ENCODE data around the gene CRYBB2.
"Not testable (repeated sequence)": the region's sequence is repeated elsewhere in the genome, so short reads cannot be mapped to it uniquely, and the experiment has no call there.

CRYBB2 gene

GRCh38 chr22:25200967-25201366 is 18.5 kb upstream of the CRYBB2 start:
- H3K27ac ChIP-seq (ENCODE audit: low read depth, low read length) = no peak overlapping the region
- H3K4me3 ChIP-seq (ENCODE audit: low read length) = no peak overlapping the region
- 88% methylated on average over 7 of the region's 7 CpGs for WGBS
- no peaks in the 10 kb centered on the region for H3K27me3 ChIP-seq (ENCODE audit: insufficient read depth, low read length)
- no peak overlapping the region for H3K9ac ChIP-seq (ENCODE audit: low read depth, low read length)
- no peaks in the 10 kb centered on the region; the same call in 1 of the 2 replicates for H3K36me3 ChIP-seq (ENCODE audit: insufficient read depth, low read length)
- no peaks in the 10 kb centered on the region for H3K9me3 ChIP-seq (ENCODE audit: insufficient read depth, low read depth, low read length)
- H3K4me1 ChIP-seq (ENCODE audit: insufficient read depth, low read length) = no peaks in the 10 kb centered on the region; the same call in 1 of the 2 replicates

- Histone ChIP-seq H3K9ac (ENCODE audit: low read depth, low read length) (no peak overlapping the region), H3K9me3 (ENCODE audit: insufficient read depth, low read depth, low read length) (no peaks in the 10 kb centered on the region), H3K4me1 (ENCODE audit: insufficient read depth, low read length) (no peaks in the 10 kb centered on the region; the same call in 1 of the 2 replicates), H3K4me3 (ENCODE audit: low read length) (no peak overlapping the region), H3K27ac (ENCODE audit: low read depth, low read length) (no peak overlapping the region), H3K36me3 (ENCODE audit: insufficient read depth, low read length) (no peaks in the 10 kb centered on the region; the same call in 1 of the 2 replicates), H3K27me3 (ENCODE audit: insufficient read depth, low read length) (no peaks in the 10 kb centered on the region)
- WGBS = 79% methylated on average over 9 of the region's 10 CpGs
These were observed 17.7 kb upstream of the CRYBB2 start for GRCh38 chr22:25201557-25202273.

- Histone ChIP-seq H3K27me3 (ENCODE audit: insufficient read depth, low read length) (no peaks in the 10 kb centered on the region), H3K36me3 (ENCODE audit: insufficient read depth, low read length) (no peaks in the 10 kb centered on the region), H3K9me3 (ENCODE audit: insufficient read depth, low read depth, low read length) (no peaks in the 10 kb centered on the region), H3K27ac (ENCODE audit: low read depth, low read length) (no peak overlapping the region), H3K4me1 (ENCODE audit: insufficient read depth, low read length) (no peaks in the 10 kb centered on the region), H3K9ac (ENCODE audit: low read depth, low read length) (no peak overlapping the region), H3K4me3 (ENCODE audit: low read length) (no peak overlapping the region)
- WGBS = 64% methylated on average over 15 of the region's 15 CpGs
These were observed 17.0 kb upstream of the CRYBB2 start for GRCh38 chr22:25202290-25202921.

GRCh38 chr22:25203082-25203481 is 16.4 kb upstream of the CRYBB2 start:
- H3K27ac ChIP-seq (ENCODE audit: low read depth, low read length) = no peak overlapping the region
- no peaks in the 10 kb centered on the region for H3K27me3 ChIP-seq (ENCODE audit: insufficient read depth, low read length)
- H3K36me3 ChIP-seq (ENCODE audit: insufficient read depth, low read length) = no peaks in the 10 kb centered on the region
- H3K9ac ChIP-seq (ENCODE audit: low read depth, low read length) = no peak overlapping the region
- no peaks in the 10 kb centered on the region for H3K9me3 ChIP-seq (ENCODE audit: insufficient read depth, low read depth, low read length)
- no peaks in the 10 kb centered on the region for H3K4me1 ChIP-seq (ENCODE audit: insufficient read depth, low read length)
- 95% methylated on average over 3 of the region's 4 CpGs for WGBS
- H3K4me3 ChIP-seq (ENCODE audit: low read length) = no peak overlapping the region

- WGBS = 89% methylated on average over 7 of the region's 7 CpGs
These were observed 14.9 kb upstream of the CRYBB2 start for GRCh38 chr22:25204547-25204946.

GRCh38 chr22:25205847-25206246 is 13.6 kb upstream of the CRYBB2 start:
- no peaks in the 10 kb centered on the region for H3K27me3 ChIP-seq (ENCODE audit: insufficient read depth, low read length)
- no peaks in the 10 kb centered on the region for H3K36me3 ChIP-seq (ENCODE audit: insufficient read depth, low read length)
- H3K9ac ChIP-seq (ENCODE audit: low read depth, low read length) = no peak overlapping the region
- WGBS = no CpG with 5 or more reads among the region's 1 CpG
- H3K4me1 ChIP-seq (ENCODE audit: insufficient read depth, low read length) = no peaks in the 10 kb centered on the region
- H3K4me3 ChIP-seq (ENCODE audit: low read length) = no peak overlapping the region
- H3K9me3 ChIP-seq (ENCODE audit: insufficient read depth, low read depth, low read length) = no peaks in the 10 kb centered on the region
- H3K27ac ChIP-seq (ENCODE audit: low read depth, low read length) = no peak overlapping the region

More at GRCh38 chr22:25204547-25204946, 14.9 kb upstream of the CRYBB2 start:
- not testable (repeated sequence) for H3K9ac ChIP-seq (ENCODE audit: low read depth, low read length); H3K27me3 ChIP-seq (ENCODE audit: insufficient read depth, low read length); H3K4me3 ChIP-seq (ENCODE audit: low read length); H3K4me1 ChIP-seq (ENCODE audit: insufficient read depth, low read length); H3K9me3 ChIP-seq (ENCODE audit: insufficient read depth, low read depth, low read length); H3K27ac ChIP-seq (ENCODE audit: low read depth, low read length); H3K36me3 ChIP-seq (ENCODE audit: insufficient read depth, low read length)

GRCh38 chr22:25206998-25207397 is 12.4 kb upstream of the CRYBB2 start:
- Histone ChIP-seq H3K36me3 (ENCODE audit: insufficient read depth, low read length) (no peaks in the 10 kb centered on the region), H3K27ac (ENCODE audit: low read depth, low read length) (no peak overlapping the region), H3K9me3 (ENCODE audit: insufficient read depth, low read depth, low read length) (no peaks in the 10 kb centered on the region), H3K27me3 (ENCODE audit: insufficient read depth, low read length) (no peaks in the 10 kb centered on the region), H3K4me3 (ENCODE audit: low read length) (no peak overlapping the region), H3K4me1 (ENCODE audit: insufficient read depth, low read length) (no peaks in the 10 kb centered on the region), H3K9ac (ENCODE audit: low read depth, low read length) (no peak overlapping the region)
- WGBS = 94% methylated on average over 21 of the region's 21 CpGs

GRCh38 chr22:25207553-25208157 is 11.8 kb upstream of the CRYBB2 start:
- Histone ChIP-seq H3K4me3 (ENCODE audit: low read length) (no peak overlapping the region), H3K9ac (ENCODE audit: low read depth, low read length) (no peak overlapping the region), H3K36me3 (ENCODE audit: insufficient read depth, low read length) (no peaks in the 10 kb centered on the region), H3K27me3 (ENCODE audit: insufficient read depth, low read length) (no peaks in the 10 kb centered on the region), H3K27ac (ENCODE audit: low read depth, low read length) (no peak overlapping the region), H3K4me1 (ENCODE audit: insufficient read depth, low read length) (no peaks in the 10 kb centered on the region), H3K9me3 (ENCODE audit: insufficient read depth, low read depth, low read length) (no peaks in the 10 kb centered on the region)
- WGBS = 80% methylated on average over 1 of the region's 2 CpGs

GRCh38 chr22:25208328-25208727 is 11.1 kb upstream of the CRYBB2 start:
- H3K9me3 ChIP-seq (ENCODE audit: insufficient read depth, low read depth, low read length) = peaks cover 3% of the 10 kb centered on the region; the same call in 1 of the 2 replicates
- no peaks in the 10 kb centered on the region for H3K36me3 ChIP-seq (ENCODE audit: insufficient read depth, low read length)
- 90% methylated on average over 2 of the region's 2 CpGs for WGBS
- no peaks in the 10 kb centered on the region for H3K27me3 ChIP-seq (ENCODE audit: insufficient read depth, low read length)
- no peak overlapping the region for H3K4me3 ChIP-seq (ENCODE audit: low read length)
- H3K9ac ChIP-seq (ENCODE audit: low read depth, low read length) = no peak overlapping the region
- H3K4me1 ChIP-seq (ENCODE audit: insufficient read depth, low read length) = no peaks in the 10 kb centered on the region
- H3K27ac ChIP-seq (ENCODE audit: low read depth, low read length) = no peak overlapping the region

- H3K4me1 ChIP-seq (ENCODE audit: insufficient read depth, low read length) = no peaks in the 10 kb centered on the region
- no peak overlapping the region for H3K9ac ChIP-seq (ENCODE audit: low read depth, low read length)
- no peaks in the 10 kb centered on the region for H3K27me3 ChIP-seq (ENCODE audit: insufficient read depth, low read length)
- H3K9me3 ChIP-seq (ENCODE audit: insufficient read depth, low read depth, low read length) = peaks cover 5% of the 10 kb centered on the region; the same call in 1 of the 2 replicates
- WGBS = 80% methylated on average over 17 of the region's 17 CpGs
- H3K27ac ChIP-seq (ENCODE audit: low read depth, low read length) = no peak overlapping the region
- no peaks in the 10 kb centered on the region for H3K36me3 ChIP-seq (ENCODE audit: insufficient read depth, low read length)
- no peak overlapping the region for H3K4me3 ChIP-seq (ENCODE audit: low read length)
These were observed 10.5 kb upstream of the CRYBB2 start for GRCh38 chr22:25208743-25209505.

GRCh38 chr22:25210793-25211192 is 8.6 kb upstream of the CRYBB2 start:
- no peak overlapping the region for H3K27ac ChIP-seq (ENCODE audit: low read depth, low read length)
- no peak overlapping the region for H3K9ac ChIP-seq (ENCODE audit: low read depth, low read length)
- 84% methylated on average over 3 of the region's 3 CpGs for WGBS
- H3K36me3 ChIP-seq (ENCODE audit: insufficient read depth, low read length) = no peaks in the 10 kb centered on the region
- H3K4me1 ChIP-seq (ENCODE audit: insufficient read depth, low read length) = no peaks in the 10 kb centered on the region
- no peaks in the 10 kb centered on the region for H3K27me3 ChIP-seq (ENCODE audit: insufficient read depth, low read length)
- no peak overlapping the region for H3K4me3 ChIP-seq (ENCODE audit: low read length)
- peaks cover 5% of the 10 kb centered on the region; the same call in 1 of the 2 replicates for H3K9me3 ChIP-seq (ENCODE audit: insufficient read depth, low read depth, low read length)

Measured in HUES64 (cell line).